Germinal center (tissue), 1 donor: ENCODE measurements around the gene DEFB108B.
A peak's percentile ranks its signal among the peaks of the same experiment; 100 is the strongest.
"Not testable (repeated sequence)": the region's sequence is repeated elsewhere in the genome, so short reads cannot be mapped to it uniquely, and the experiment has no call there.

Source experiments
- DNase-seq: peaks from one replicate; pipeline ENCODE4 v3.0.0; 2012; ENCODE audit warnings: mixed read lengths, low spot score

Gene DEFB108B

DNA sequence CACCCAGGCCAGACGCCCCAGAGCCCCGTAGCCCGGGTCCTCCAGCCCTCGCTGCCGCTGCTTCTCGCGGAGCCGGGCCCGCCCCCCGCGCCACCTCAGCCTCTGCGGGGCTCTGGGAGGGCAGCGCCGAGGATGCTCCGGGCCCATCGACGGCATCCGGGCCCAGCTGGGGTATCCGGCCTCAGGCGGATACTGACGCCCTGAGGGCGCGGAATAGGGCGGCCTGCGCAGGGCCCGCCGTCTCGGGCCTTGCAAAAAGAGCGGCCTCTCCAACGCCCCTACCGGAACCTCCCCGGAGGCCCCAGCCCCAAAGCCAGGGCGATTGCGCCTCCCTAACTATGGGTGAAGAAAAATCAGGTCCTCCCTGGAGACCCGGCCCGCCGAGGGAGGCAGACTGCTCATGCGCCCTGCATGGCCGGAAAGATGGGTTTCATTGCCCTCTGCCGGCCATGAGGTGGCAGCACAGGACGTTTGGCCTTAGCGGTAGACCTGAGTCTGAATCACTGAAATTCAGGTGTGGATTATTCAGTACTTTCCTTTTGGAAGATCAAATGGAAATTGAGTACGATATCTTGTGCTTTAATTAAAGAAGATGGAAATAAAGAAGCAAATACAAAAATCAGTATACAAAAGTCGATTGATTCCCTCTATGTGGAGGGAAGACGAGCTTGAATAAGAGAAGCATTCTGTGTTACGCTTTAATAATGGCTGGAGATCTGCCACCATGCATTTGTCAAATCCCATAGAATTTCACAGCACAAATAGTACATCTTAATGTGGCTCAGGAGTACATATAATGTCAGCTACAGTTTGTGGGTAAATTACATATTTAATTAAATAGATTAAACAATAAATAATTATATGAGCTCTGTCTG lies 19.3 kb upstream of the DEFB108B start:
- peak; percentile 79 for DNase-seq

- DNase-seq, result not testable (repeated sequence)
Observed at GRCh38 chr11:71821539-71821938, 11.5 kb upstream of the DEFB108B start.

DNA sequence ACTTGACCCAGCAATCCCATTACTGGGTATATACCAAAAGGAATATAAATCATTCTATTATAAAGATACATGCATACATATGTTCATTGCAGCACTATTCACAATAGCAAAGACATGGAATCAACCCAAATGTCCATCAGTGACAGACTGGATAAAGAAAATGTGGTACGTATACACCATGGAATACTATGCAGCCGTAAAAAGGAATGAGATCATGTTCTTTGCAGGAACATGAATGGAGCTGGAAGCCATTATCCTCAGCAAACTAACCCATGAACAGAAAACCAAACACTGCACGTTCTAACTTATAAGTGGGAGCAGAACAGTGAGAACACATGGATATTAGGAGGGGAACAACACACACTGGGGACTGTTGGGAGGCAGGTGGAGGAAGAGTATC lies 3.8 kb upstream of the DEFB108B start:
- DNase-seq, result not testable (repeated sequence)

- DNase-seq, result not testable (repeated sequence)
Observed at GRCh38 chr11:71829686-71830085, 3.3 kb upstream of the DEFB108B start.

DNA sequence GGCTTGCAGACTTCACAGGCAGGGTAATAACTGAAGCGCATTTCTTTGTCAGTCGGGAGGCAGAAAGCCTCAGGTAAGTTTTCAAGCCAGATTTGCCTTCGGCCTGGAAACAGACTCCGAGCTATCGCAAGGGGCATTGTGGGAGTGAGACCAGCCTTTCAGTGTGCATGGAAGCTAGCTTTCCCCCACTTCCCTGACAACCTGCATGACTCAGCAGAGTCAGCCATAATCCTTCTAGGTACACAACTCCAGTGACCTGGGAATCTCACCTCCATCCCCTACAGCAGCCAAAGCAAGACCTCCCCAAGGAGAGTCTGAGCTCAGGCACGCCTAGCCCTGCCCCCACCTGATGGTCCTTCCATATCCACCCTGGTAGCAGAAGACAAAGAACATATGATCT lies 9.7 kb downstream of the DEFB108B start:
- DNase-seq, result not testable (repeated sequence)

GRCh38 chr11:71843355-71843754 lies 10.4 kb downstream of the DEFB108B start:
- DNase-seq, result not testable (repeated sequence)

DNA sequence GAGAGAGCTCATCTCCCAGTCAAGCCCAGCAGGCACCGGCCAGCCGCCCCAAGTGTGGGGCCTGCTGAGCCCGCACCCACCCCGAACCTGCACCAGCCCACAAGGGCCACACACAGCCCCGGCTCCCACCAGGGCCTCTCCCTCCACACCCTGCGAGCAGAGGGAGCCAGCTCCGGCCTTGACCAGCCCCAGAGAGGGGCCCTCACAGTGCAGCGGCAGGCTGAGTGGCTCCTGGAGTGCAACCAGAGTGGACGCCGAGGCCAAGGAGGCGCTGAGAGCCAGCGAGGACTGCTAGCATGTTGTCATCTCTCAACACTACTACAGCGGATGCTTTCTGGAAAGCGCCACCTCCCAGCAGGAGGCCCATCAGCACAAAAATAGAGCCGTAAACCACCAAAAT lies 10.9 kb downstream of the DEFB108B start:
- DNase-seq, result no peak

DNA sequence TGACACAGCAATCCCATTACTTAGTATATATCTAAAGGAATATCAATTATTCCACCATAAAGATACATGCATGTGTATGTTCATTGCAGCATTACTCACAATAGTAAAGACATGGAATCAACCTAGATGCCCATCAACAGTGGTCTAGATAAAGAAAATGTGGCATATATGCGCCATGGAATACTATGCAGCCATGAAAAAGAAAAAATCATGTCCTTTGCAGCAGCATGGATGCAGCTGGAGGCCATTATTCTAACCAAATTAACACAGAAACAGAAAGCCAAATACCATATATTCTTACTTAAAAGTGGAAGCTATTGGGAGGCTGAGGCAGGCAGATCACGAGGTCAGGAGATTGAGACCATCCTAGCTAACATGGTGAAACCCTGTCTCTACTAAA lies 20.9 kb downstream of the DEFB108B start:
- DNase-seq, result not testable (repeated sequence)

GRCh38 chr11:71855880-71856279 lies 22.9 kb downstream of the DEFB108B start:
- not testable (repeated sequence) for DNase-seq

DNA sequence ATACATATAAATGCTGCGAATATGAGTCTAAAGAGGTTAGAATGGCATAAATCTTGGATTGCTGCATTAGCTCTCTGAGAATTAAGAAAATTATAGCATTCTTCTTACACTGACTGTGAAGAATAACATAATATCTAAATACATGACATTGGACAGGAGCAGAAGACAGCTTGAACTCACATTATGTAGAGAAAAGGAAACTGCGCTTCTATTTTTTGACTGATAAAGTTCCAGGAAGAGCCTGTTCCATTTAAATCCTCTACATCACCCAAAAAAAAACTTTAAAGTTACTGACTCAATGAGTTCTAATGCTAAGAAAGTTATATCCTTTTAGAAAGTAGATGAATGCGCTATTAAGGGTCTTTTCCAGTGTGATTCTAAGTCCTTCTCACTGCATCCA lies 27.8 kb downstream of the DEFB108B start:
- not testable (repeated sequence) for DNase-seq

GRCh38 chr11:71863978-71864627 lies 31.1 kb downstream of the DEFB108B start:
- not testable (repeated sequence) for DNase-seq

DNA sequence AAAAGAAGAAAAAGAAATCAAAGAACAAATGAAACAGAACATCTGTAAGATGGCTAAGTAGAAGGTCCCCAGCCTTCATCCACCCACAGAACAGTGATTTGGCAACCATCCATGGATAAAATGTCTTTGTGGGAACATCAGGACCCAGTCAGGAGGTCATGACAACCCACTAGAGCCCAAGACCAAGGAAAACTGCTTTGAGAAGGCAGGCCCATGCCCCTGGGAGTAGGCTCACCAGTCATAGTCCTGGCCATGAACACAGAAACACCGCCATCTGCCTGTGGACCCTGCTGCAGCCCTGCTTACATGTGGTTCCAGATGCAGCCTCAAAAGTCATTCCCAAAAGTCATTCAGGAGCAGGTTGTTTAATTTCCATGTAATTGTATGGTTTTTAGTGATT lies 34.2 kb downstream of the DEFB108B start:
- DNase-seq, result not testable (repeated sequence)

DNA sequence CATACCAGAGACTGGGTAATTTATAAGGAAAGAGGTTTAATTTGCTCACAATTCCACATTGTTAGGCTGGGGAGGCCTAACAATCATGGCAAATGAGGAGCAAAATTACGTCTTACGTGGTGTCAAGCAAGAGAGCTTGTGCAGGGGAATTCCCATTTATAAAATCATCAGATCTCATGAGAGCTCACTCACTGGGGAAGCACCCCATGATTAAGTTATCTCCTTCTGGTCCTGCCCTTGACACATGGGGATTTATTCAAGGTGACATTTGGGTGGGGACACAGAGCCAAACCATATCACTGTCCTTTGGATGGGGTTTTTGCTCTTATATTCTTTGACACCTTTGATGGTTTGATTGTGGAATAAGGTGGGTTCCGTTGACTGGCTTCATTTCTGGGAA lies 36.9 kb downstream of the DEFB108B start:
- DNase-seq, result not testable (repeated sequence)

- not testable (repeated sequence) for DNase-seq
Observed at GRCh38 chr11:71870661-71871060, 37.7 kb downstream of the DEFB108B start.

- DNase-seq, result not testable (repeated sequence)
Observed at GRCh38 chr11:71876262-71876661, 43.3 kb downstream of the DEFB108B start.

GRCh38 chr11:71878059-71878458 lies 45.1 kb downstream of the DEFB108B start, which contains the start of gene DEFB131B:
DEFB131B (plus strand) TSS chr11:71878453; CDS start chr11:71878453, 0 bp downstream.
- DNase-seq, result not testable (repeated sequence)

- DNase-seq, result not testable (repeated sequence)
Observed at GRCh38 chr11:71885806-71886205, 52.8 kb downstream of the DEFB108B start.
